ENCODE measurements around the gene NOTCH4.
A peak's percentile ranks its signal among the peaks of the same experiment; 100 is the strongest.
"Not testable (repeated sequence)": the region's sequence is repeated elsewhere in the genome, so short reads cannot be mapped to it uniquely, and the experiment has no call there.

Gene NOTCH4

DNA sequence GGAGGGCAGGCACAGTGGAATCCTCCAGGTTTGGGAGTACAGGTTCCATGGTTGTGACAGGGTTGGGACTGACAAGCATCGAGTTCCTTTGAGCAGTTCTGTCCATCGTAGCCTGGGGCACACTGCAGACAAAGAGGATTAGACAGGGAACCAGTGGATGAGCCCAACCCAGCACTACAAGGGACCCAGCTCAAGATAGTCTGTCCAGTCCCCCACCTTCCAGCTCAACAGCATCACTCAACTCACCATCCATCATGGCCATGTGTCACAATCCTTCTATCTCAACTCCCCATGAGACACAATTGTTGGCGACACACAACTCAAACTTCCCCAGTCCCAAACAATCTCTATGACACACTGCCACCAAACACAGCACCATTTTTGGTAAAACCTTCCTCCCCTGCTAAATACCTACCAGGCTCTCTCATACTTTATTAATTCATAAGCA, 19.6 kb downstream of the NOTCH4 start:
- no peak overlapping the region for H3K4me3 Mint-ChIP-seq
- peaks cover 7% of the 10 kb centered on the region for H3K4me1 Mint-ChIP-seq
- ATAC-seq, result no peak
- no peaks in the 10 kb centered on the region for H3K27me3 Mint-ChIP-seq
- H3K9me3 Mint-ChIP-seq, result no peaks in the 10 kb centered on the region
- H3K27ac Mint-ChIP-seq, result no peak overlapping the region
- H3K36me3 Mint-ChIP-seq, result no peaks in the 10 kb centered on the region

DNA sequence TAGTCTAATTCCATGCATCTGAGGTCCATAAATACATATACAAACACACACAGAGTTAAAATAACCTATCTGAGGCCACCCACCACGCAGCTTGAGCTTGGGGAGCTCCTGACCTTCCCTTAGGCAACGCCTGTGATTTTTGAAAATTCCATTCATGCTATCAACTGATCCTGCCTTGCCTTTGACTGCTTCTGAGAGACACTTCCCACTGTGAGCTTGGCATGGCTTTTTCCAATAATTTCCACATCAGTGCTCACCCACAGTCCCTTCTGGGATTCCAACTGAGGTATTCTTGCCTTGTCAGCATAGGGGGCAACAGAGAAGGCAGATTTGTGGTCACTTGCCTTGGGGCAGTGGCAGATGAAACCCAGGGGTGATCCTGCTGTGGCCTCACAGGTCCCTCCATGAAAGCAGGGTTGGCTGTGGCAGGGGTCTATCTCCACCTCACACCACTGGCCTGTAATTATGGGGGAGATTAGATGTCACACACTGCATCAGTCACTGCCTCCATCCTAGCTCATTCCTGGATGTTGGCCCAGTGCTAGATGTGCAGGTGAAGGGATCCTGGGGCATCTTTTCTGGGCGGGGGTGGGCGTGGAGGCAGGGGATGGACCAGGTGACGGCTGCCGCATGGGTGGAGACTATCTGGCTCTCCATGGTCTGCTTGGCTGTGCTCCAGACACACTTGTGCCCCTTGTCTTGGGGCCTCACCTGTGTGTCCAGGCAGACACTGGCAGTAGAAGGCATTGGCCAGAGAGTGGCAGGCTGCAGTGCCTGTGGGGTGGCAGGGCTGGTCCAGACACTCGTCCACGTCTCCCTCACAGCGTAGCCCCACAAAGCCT, 20.2 kb downstream of the NOTCH4 start:
- ATAC-seq, result no peak
- H3K36me3 Mint-ChIP-seq, result no peaks in the 10 kb centered on the region
- no peaks in the 10 kb centered on the region for H3K27me3 Mint-ChIP-seq
- H3K4me3 Mint-ChIP-seq, result no peak overlapping the region
- no peak overlapping the region for H3K27ac Mint-ChIP-seq
- H3K4me1 Mint-ChIP-seq, result peaks cover 7% of the 10 kb centered on the region
- no peaks in the 10 kb centered on the region for H3K9me3 Mint-ChIP-seq

DNA sequence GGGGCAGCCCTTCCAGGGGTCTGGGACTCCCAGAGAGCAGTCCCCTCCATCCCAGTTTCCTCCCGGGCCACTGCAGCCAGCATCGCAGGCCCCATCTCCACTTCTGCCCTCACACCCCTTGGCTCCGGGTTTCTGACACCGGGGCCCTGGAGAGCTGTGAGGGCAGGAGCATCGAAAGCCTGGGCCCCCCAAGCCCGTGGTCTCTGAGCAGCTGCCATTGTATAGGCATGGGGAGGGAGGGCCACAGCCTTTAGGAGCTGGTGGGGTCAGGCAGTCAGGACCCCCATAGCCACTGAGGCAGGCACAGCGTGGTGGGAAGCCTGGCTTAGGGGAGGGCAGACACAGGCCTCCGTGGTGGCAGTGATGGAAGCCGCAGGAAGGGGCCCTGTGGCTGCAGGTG, 21.7 kb downstream of the NOTCH4 start:
- H3K27ac Mint-ChIP-seq, result no peak overlapping the region
- H3K27me3 Mint-ChIP-seq, result no peaks in the 10 kb centered on the region
- peaks cover 3% of the 10 kb centered on the region for H3K4me1 Mint-ChIP-seq
- H3K9me3 Mint-ChIP-seq, result no peaks in the 10 kb centered on the region
- ATAC-seq, result no peak
- H3K36me3 Mint-ChIP-seq, result no peaks in the 10 kb centered on the region
- H3K4me3 Mint-ChIP-seq, result no peak overlapping the region

DNA sequence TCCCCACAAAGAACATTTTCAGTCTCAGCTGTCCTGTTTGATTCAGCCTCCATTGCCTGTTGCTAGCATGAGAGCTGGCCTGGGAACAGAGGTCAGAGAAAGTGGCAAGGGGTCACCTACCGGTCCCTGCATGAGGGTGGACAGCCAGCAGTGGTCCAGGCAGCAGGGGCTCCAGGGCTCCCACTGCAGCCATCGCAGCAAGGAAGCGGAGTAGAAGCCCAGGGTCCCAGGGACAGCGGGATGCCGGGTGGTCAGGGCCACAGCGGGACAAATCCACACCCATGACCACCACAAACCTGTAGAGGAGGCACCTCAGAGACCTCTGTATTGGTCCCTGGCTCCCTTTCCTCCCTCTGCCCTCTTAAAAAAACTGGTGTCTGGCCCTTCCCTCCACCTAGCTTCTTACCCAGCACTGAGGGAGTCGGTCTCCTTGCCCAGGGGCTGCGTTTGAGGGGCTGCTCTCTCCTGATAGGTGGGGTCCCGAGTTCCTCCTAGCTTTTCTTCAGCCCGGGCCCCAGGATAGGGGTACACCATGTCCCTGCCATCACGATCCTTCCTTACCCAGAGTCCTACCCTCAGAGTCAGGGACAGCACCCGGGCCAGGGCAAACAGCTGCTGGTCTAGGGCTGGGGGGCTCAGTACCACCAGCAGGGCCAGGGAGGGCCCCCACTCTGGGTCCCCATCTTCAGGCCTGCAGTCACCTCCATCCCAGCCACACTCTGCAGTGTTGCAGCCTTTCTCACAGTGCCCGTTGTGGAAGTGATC, 23.0 kb downstream of the NOTCH4 start:
- Mint-ChIP-seq H3K9me3 (no peaks in the 10 kb centered on the region), H3K27me3 (no peaks in the 10 kb centered on the region), H3K4me3 (no peak overlapping the region), H3K36me3 (no peaks in the 10 kb centered on the region), H3K27ac (peak overlapping the region; percentile 48), H3K4me1 (peaks cover 11% of the 10 kb centered on the region)
- no peak for ATAC-seq

DNA sequence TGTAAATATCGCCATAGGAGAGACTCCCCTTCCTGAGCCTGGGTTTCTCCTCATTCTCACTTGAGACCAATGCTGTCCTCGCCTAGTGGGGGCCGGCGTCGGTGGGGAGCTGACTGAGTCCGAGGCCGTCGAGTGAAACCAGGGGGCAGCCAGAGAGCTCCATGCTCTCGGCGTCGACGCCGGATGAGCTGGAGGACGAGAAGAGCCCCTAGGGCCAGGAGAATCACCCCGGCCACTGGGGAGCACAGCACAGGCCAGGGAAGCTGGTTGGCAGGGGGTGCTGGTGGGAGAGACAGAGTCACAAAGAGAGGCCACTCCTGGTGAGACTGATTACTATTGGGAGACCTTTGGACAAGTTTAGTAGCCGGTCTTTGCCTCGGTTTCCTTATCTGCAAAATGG, 25.0 kb downstream of the NOTCH4 start:
- Mint-ChIP-seq H3K36me3 (no peaks in the 10 kb centered on the region), H3K27ac (peak overlapping the region; percentile 98), H3K27me3 (no peaks in the 10 kb centered on the region), H3K9me3 (no peaks in the 10 kb centered on the region), H3K4me1 (peaks cover 24% of the 10 kb centered on the region), H3K4me3 (no peak overlapping the region)
- ATAC-seq, result no peak

DNA sequence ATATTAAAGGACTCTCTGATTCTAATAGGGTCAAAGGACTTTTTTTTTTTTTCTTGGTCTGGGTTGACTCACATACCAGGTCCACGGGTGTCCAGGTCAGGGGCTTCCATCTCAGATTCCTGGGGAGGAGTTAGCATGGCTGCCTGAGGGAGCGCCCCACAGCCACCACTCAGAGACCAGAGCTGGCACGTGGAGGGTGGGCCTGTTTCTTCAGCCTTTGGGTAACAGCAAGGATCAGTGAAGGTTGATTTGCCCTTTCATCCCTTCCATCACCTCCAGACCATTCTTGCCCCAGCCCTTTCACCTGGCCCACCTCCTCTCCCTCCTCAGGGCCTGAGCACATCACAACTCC, 25.5 kb downstream of the NOTCH4 start:
- Mint-ChIP-seq H3K4me1 (peaks cover 30% of the 10 kb centered on the region), H3K9me3 (no peaks in the 10 kb centered on the region), H3K27me3 (no peaks in the 10 kb centered on the region), H3K27ac (peak overlapping the region; percentile 98), H3K36me3 (no peaks in the 10 kb centered on the region), H3K4me3 (no peak overlapping the region)
- ATAC-seq, result no peak

DNA sequence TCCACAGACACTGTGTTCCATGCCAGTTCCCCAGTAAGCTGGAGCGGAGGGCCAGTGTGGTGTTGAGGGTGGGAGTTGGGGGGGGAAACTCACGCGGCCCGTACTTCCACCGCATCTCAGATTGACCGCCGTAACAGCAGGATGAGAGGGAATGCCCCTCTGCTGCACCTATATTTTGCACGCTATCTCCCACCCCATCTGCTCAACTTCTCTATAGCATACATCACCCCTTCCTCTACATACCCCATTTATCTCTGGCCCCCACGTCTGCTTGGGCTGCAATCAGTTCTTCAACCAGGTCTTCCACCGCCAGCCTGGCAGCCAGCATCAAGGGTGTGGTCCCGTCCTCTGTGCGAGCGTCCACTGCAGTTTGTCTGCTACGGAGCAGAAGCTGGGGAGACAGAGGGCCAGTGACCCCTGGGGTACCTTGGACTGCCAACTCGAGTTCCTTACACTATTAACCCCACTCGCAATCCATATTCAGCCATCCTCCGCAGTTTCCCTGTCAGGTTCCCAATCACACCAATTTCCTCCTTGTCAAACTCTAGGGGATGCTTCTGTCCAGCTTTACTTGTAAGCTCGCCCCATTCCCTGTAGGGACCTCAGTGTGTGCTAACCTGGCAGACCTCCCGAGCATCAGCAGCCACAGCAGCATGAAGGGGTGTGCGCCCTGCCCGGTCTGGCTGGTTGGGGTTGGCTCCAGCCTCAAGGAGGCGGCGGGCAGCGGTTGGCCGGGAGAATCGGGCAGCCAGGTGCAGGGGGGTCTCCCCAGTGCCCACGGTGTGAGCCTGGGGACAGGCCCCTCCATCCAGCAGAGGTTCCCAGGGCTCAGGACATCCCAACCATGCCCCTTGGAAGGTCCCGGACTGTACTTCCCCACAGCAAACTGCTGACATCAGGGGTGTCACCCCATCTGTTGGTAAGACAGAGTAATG, 26.9 kb downstream of the NOTCH4 start:
- H3K9me3 Mint-ChIP-seq, result no peaks in the 10 kb centered on the region
- no peak for ATAC-seq
- peak overlapping the region; percentile 98 for H3K4me3 Mint-ChIP-seq
- H3K4me1 Mint-ChIP-seq, result peaks cover 39% of the 10 kb centered on the region
- H3K27ac Mint-ChIP-seq, result peak overlapping the region; percentile 98
- no peaks in the 10 kb centered on the region for H3K27me3 Mint-ChIP-seq
- peaks cover 1% of the 10 kb centered on the region for H3K36me3 Mint-ChIP-seq

DNA sequence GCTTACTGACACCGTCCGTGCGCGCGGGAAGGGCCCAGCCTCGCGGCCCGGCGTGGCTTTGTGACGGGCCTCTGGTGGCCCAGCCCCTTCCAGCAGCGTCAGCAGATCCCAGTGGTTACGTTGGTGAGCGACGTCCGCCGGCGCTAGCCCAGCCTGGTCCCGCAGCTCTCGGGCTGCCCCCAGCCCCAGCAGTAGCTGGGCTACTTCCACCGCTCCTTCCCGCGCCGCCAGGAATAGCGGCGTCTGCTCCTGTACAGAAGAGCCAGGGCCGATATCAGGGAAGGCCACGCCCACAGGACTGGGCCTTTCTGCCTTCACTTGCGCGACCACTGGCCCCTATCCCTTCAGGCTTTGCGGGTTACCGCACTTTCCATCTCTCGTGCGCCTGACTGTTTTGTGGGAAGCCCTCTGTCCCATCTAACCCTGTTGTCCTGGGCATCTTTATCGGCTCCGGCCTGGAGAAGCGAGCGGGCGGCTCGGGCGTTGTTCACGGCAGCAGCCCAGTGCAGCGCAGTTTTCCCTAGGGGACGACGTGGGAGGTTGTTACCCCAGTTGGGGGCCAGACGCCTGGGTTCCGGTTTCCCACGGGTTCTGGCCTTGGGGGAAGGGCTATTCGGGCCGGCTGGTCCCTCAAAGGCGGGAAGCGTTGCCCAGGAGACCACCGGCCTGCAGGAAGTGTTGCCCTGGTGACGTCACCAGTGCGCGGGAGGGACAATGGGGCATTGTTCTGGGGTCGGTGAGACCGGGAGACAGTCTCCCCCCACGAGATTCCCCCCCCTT, 27.8 kb downstream of the NOTCH4 start:
- H3K9me3 Mint-ChIP-seq, result no peaks in the 10 kb centered on the region
- ATAC-seq, result peak; percentile 95
- no peaks in the 10 kb centered on the region for H3K27me3 Mint-ChIP-seq
- peak overlapping the region; percentile 98 for H3K27ac Mint-ChIP-seq
- H3K4me1 Mint-ChIP-seq, result peaks cover 44% of the 10 kb centered on the region
- H3K4me3 Mint-ChIP-seq, result peak overlapping the region; percentile 98
- H3K36me3 Mint-ChIP-seq, result peaks cover 10% of the 10 kb centered on the region

DNA sequence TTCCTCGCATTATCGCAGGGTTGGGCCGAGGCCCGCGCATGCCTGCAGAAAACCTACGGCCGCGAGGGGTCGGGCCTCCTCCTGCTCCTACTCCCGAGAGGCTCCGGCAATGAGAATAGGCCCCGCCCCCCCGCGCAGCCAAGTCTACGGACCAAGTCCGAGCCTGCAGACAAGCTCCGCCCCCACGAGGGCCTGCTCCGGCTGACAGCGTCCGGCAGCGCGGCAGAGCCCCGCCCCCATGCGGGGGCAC, 28.3 kb downstream of the NOTCH4 start:
- Mint-ChIP-seq H3K9me3 (no peaks in the 10 kb centered on the region), H3K27me3 (no peaks in the 10 kb centered on the region), H3K36me3 (peaks cover 13% of the 10 kb centered on the region), H3K27ac (peak overlapping the region; percentile 98), H3K4me3 (peak overlapping the region; percentile 98), H3K4me1 (peaks cover 48% of the 10 kb centered on the region)
- ATAC-seq, result no peak

DNA sequence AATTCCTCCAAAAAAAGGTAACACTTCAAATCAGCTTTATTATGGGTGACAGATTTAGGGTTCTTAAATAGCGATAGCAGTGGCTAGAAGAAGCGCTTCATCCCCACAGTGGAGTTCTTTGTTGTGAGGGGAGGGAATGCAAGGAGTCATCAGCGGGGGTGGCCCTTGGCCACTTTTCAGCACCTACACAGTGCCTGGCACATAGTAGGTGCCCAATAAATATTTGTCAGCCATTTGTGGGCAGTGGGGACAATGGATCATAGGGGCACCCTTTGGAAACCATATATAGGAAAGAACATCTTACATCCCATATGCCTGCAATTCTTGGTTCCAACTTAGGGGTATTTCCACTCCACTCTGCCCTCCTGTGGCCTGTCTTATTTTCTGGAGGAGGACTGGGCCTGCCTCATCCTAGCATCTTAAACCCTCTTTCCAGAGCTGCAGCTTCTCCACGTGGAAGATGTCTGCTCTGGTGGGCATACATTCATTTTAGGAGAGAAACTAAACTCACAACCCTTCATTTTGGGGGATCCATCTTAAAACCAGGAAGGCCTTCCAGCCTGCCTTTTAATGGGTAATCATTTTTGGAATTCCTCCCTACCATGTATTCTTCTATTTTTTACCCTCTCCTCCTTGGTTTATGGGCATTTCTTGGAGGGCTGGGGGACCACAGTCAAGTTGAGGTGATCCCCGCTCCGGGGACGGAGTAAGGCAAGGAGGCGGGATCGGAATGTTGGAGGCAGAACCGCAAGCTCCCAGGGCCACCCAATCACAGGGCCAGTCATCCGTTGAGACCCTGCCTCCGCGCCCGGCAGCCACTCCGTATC, 28.8 kb downstream of the NOTCH4 start:
- peak overlapping the region; percentile 98 for H3K4me3 Mint-ChIP-seq
- peak overlapping the region; percentile 98 for H3K27ac Mint-ChIP-seq
- no peaks in the 10 kb centered on the region for H3K27me3 Mint-ChIP-seq
- peaks cover 13% of the 10 kb centered on the region for H3K36me3 Mint-ChIP-seq
- peaks cover 48% of the 10 kb centered on the region for H3K4me1 Mint-ChIP-seq
- ATAC-seq, result no peak
- no peaks in the 10 kb centered on the region for H3K9me3 Mint-ChIP-seq

DNA sequence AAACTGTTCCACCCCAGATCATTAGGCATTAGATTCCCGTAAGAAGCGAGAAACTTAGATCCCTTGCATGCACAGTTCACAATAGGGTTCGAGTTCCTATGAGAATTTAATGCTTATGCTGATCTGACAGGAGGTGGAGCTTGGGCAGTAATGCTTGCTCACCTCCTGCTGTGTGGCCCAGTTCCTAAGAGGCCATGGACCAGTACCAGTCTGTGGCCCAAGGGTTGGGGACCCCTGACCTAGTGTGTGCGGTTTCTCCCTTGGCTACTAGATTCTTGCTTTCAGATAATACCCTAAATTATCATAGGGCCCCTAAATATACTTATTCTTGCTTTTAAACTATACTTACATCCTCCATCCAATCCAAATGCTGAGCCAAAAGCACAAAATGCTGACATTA, 29.5 kb downstream of the NOTCH4 start:
- peak overlapping the region; percentile 98 for H3K27ac Mint-ChIP-seq
- H3K9me3 Mint-ChIP-seq, result no peaks in the 10 kb centered on the region
- no peak for ATAC-seq
- peak overlapping the region; percentile 98 for H3K4me3 Mint-ChIP-seq
- peaks cover 13% of the 10 kb centered on the region for H3K36me3 Mint-ChIP-seq
- no peaks in the 10 kb centered on the region for H3K27me3 Mint-ChIP-seq
- H3K4me1 Mint-ChIP-seq, result peaks cover 49% of the 10 kb centered on the region

DNA sequence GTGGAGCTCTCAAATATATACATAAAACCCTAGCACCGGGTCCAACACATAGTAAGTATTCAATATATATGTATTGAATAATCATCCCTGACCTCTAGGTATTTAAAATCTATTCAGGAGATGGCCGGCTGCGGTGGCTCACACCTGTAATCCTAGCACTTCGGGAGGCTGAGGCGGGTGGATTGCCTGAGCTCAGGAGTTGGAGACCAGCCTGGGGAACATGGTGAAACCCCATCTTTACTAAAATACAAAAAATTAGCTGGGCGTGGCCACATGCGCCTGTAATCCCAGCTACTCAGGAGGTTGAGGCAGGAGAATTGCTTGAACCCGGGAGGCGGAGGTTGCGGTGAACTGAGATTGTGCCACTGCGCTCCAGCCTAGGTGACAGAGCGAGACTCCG, 30.8 kb downstream of the NOTCH4 start:
- H3K36me3 Mint-ChIP-seq, result peaks cover 22% of the 10 kb centered on the region
- H3K27ac Mint-ChIP-seq, result peak overlapping the region; percentile 92
- H3K9me3 Mint-ChIP-seq, ATAC-seq, H3K27me3 Mint-ChIP-seq: not testable (repeated sequence)
- peaks cover 61% of the 10 kb centered on the region for H3K4me1 Mint-ChIP-seq
- peak overlapping the region; percentile 85 for H3K4me3 Mint-ChIP-seq

DNA sequence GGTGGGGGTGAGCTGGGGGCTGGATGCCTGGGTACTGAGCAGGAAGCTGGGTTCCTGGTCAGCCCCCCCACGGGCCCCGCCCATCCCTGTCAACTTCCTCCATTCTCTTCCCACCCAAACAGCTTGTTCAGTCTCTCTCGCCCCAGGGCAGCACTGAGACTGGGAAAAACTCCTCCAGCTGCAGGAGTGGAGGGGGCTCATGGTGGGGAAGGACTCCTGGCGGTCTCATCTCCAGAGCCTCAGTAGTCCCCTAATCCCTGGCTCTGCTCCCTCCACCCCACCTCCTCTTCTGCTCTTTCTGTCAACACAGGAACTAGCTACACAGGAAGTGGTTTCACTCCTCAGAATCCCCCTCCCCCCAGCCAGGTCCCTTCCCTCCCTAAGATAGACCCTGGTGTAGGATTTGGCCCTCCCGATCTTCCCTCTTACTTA, 31.2 kb downstream of the NOTCH4 start, which contains the start of gene GPSM3:
Gene GPSM3 (minus strand): TSS at position 36 of the 432 bp plus-strand sequence. CDS start 130 bp downstream, outside the sequence.
- Mint-ChIP-seq H3K27ac (peak within 1 kb of the TSS; percentile 92), H3K4me1 (peaks cover 65% of the 10 kb centered on the region), H3K36me3 (peaks cover 25% of the 10 kb centered on the region), H3K9me3 (no peaks in the 10 kb centered on the region), H3K27me3 (no peaks in the 10 kb centered on the region), H3K4me3 (peak within 1 kb of the TSS; percentile 85)
- ATAC-seq, result no peak
